Epidermal melanocyte (primary cell): ENCODE results near the gene RHOU.

Experiments used
- DNase-seq: peaks from one replicate; pipeline ENCODE4 v3.0.0; 2011; ENCODE audit warnings: low spot score; ENCODE audit not compliant: insufficient read length

RHOU gene

DNA sequence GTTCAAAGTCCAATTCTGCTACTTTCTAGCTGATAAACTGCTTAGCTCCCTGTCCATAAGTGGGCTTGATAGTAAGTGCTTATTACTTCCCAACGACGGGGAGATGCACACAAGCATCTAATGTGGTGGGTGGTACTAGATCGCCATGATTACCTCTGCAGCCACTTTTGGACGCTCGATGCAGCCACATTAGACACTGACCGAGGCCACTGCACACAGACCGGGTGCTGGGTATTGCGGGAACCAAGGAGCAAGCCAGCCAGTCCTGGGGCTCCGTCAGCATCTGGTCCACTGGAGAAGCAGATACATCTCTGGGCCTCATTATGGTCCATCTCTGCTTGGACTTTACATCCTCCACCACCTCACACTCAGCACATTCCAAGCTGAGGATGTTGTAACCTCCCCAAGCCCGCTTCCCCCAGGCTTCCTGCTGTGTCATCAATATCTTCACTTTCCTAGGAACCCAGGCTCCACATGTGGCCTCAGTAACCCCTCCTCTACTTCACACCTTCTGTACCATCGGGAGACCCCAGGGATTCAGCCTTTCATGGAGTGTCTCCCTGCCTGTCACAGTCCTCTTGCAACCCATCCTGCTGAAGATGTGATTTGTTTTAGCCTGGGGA, 48.2 kb downstream of the RHOU start:
- no peak for DNase-seq

DNA sequence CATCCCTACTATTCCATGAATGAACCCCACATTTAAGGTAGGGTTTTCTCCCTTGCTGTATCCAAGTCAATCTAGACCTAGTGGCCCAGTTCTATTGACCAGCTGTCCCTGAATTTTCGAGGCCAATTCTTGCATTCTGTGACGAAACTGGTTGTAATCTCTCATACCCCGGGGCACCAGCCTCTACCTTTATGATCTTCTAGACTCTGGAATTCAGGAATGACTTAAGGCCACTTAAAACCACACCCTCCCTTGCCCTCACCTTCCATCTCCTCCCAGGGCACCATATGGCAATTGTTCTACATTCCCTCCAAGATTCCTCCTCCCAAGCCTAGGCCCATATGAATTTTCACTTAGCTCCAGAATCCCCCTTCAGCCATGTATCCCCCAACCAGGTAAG, 48.9 kb downstream of the RHOU start:
- DNase-seq: no peak

DNA sequence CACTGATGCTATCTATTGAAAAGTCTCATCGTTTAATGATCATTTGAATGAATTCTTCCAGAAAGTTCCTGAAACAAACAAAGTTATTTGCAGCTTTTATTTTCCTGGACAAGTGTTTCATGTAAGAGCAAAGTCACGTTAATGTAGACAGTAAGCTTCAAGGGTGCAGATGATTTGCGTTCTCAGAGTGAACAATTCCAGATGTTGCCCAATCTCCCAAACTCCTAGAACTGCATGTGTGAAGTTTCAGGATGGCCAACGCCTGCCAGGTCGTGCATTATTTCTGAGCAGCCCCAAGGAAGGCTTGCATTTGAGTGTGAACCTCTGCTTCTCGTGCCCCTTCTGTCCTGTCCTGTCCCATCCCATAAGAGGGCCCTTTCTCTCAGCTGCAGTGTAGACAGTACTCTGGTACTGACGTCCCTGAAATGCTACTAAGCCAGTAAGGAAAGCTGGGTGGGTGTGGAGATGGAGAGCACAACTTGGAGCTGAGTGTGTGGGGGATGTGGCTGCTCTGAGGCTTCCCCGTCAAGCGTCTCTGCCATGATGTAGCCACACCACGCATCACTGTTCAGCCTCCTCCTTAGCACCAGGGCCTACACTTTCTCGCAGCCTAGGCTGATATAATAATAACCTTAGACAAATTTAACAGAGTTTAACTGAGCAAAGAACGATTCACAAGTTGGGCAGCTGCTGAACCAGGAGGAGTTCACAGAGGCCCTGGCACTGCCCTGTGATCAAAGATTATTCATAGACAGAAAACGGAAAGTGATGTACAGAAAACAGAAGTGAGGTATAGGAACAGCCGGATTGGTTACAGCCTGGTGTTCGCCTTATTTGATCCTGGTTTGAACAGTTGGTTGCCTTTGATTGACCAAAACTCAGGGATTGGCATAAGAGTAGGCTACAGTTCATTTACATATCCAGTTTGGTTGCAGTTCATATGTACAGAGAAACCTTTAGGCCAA, 50.4 kb downstream of the RHOU start:
- no peak for DNase-seq

DNA sequence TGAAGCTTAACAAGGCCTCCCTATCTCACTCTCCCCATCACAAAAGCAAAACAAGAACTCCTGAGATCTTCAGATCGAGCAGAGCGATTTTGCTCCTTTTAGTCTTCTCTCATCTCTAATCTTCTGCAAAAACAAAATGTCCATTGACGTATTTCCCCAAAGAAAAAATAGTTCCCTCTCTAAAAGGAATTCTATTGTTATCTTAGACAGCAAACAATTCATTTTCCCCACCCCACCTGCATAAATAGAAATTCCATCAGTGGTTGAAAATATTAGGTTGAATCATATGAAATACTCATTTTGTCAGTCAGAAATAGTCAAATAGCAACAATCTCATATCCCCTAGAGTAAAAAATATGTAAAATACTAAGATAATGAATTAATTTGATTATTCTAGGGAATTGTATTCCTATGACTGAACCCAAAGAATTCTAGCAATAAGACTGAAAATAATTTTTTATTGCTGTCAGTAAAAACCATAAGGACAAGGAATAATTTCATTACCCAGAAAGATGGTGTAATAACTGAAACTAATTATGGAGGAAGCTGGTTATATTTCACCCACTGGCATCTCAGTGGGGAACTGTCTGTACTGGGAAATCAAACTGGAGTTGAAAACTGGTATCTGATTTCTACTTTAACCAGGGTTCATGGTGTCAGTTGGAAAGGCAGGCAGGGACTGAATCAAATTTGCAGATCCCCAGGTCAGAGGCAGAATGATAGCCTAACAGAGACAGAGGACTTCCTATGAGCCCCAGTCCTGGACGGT, 51.3 kb downstream of the RHOU start:
- DNase-seq: no peak

DNA sequence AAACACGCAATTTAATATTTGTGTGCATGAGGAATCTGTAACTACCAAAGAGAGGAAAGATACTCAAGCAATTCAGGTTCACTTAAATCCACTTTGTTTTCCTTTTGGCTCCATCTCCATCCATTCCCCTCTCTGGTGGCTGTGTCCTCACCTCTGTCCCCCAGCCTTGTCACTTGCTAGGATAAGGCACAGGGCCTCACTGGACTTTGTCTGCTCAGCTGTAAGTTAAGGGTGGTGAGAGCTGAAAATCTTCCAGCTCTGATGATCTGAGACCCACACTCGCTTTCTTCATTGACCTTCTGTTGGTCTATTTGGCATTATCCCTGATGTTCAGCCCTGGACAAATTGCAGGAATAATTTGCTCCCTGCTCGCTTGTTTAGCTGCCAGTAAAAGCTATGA, 56.5 kb downstream of the RHOU start:
- DNase-seq: no peak

DNA sequence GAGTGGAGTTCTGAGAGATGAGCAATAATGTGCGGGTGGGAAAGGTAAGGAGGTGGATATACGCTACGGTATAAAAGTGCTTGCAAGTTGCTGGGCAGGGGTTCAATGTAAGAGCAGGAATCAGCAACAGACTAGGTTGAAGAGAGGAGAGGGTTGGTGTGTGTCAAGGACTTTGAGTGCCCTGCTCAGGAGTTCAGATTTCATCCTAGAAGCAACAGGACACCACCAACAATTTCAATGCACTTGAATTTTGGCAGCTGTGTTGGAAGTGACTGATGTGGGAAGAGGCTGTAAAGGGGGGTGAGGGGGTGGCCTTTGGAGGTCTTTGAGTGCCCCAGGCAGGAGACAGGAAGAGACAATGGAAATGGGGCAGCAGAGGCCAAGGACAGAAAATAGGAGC, 57.3 kb downstream of the RHOU start:
- no peak for DNase-seq

DNA sequence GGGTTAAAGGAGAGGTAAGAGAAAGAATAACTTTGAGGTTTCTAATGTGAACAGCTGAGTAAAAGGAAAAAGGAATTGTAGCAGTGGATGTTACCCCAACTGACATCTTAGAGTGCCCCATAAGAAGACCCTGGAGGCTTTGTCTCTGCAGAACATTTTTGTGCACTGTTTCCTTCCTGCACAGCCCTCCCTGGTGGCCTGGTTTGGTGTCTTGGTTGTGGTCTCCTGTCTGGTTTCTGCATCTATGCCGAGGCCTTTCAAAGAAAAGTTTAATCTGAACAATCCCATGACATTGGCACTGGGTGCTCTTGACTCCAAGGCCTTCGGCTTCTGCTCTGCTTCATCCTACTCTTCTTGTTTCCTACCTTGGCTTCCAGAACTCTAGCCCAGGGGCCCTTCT, 57.8 kb downstream of the RHOU start:
- no peak for DNase-seq

DNA sequence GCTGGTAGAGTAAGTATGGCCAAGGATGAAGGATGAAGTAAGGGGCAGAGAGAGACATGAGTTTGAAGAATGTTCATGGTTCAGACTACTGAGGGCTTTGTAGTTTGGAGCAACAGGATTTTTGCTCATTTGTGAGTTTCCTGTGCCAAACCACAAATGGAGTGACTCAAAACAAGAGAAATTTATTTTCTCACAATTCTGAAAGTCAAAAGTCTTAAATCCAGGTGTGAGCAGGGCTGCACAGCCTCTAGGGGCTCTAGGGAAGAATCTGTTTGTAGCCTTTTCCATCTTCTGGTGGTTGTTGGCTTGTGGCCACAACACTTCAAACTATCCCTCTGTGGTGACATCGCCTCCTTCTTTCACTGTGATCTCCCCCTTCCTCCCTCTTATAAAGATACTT, 58.9 kb downstream of the RHOU start:
- no peak for DNase-seq

DNA sequence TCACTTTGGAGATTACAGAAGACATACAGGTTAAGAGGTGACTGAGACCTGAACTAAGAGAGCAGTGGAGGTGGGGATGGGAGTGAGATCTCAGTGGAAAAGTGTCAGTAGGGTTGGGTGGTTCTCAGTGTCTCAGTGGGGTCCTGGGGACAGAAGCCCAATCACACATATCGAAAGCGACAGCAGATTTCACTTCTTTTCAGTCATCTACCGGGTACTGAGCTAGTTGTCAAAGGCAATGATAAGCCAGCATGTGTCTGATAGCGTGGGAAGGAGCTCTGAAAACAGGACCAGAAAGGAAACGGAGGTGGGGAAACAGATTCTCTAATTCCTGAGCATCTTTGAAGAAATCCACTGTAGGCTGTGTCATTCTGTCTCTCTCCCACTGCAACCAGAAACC, 59.5 kb downstream of the RHOU start:
- DNase-seq: no peak

DNA sequence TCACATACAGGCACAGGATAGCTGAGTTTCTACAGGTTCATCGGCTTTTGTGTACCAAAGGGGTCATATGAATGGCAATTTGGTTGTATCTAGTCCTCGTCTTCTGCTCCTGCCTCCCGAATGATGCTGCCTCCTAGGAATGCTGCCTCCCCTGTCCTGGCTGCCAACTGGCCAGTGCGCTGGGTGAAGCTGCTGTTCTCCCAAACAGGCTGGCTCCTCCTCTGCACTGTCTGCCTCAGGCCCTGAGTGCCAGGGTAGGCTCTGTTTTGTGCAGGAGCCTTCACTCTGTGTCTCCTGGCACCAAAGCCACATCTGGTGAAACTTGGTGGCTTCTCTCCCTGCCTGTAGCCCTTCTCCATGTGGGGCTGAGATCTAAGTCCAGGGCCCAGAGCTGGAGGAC, 60.3 kb downstream of the RHOU start:
- no peak for DNase-seq
